ENCODE results near the gene TMIE. TPM values are rescaled to one million over a fixed set of nuclear protein-coding genes. Genes with fewer than 3 reads are reported as not detected.

TMIE gene
- total and polyA plus RNA-seq, 2 of the 8 experiments (the other 6 are each of a cell fraction or from before 2014, with no cell fraction given) = 0.45 to 0.67 TPM

- Histone ChIP-seq H3K18ac (ENCODE audit: extremely low read depth, low read length) (no peak overlapping the region), H4K8ac (ENCODE audit: extremely low read depth, insufficient read depth, low read length) (no peak overlapping the region), H4K91ac (replicated peaks; ENCODE audit: insufficient read length, low read length) (no peak overlapping the region), H3K27me3 (replicated peaks in 1 of 4; ENCODE audit: control insufficient read depth in 3 of 4, extremely low read depth in 1 of 4, insufficient read depth in 3 of 4, low read length in 3 of 4) (no peaks in the 10 kb centered on the region), H4K20me1 (replicated peaks in 1 of 2; ENCODE audit: control insufficient read depth in 1 of 2, insufficient read depth in 2 of 2, low read length in 2 of 2) (no peaks in the 10 kb centered on the region), H2BK5ac (ENCODE audit: low read depth, low read length) (no peak overlapping the region), H3K27ac (ENCODE audit: low read depth, low read length) (no peak overlapping the region), H2AFZ (ENCODE audit: low read length) (no peak overlapping the region), H3K4me2 (ENCODE audit: insufficient read depth in 1 of 2, low read depth in 2 of 2, low read length in 2 of 2) (no peak overlapping the region), H3K56ac (replicated peaks; ENCODE audit: insufficient read length, low read depth, low read length) (no peak overlapping the region), H3K4ac (replicated peaks; ENCODE audit: insufficient read length, low read depth, low read length) (no peak overlapping the region), H3K4me1 (replicated peaks in 1 of 4; ENCODE audit: control insufficient read depth in 3 of 4, insufficient read depth in 4 of 4, low read length in 3 of 4) (peaks cover 0 to 4% (median 0%) of the 10 kb centered on the region in 4 experiments; a peak in 2 of 7 replicates), H3K4me3 (ENCODE audit: extremely low read depth in 1 of 4, insufficient read depth in 2 of 4, low read depth in 3 of 4, low read length in 4 of 4) (no peak overlapping the region), H3K14ac (ENCODE audit: insufficient read length) (no peak overlapping the region), H2BK120ac (replicated peaks; ENCODE audit: low read depth, low read length) (no peak overlapping the region), H3K79me1 (ENCODE audit: low read depth, low read length) (no peaks in the 10 kb centered on the region), H3K9ac (replicated peaks in 1 of 4; ENCODE audit: extremely low read depth in 1 of 4, low read depth in 3 of 4, low read length in 3 of 4) (no peak overlapping the region), H2BK12ac (ENCODE audit: low read depth, low read length) (no peak overlapping the region), H3K23ac (ENCODE audit: insufficient read length) (no peak overlapping the region), H2BK20ac (ENCODE audit: low read length) (no peak overlapping the region), H4K5ac (ENCODE audit: insufficient read length, low read depth, low read length) (no peak overlapping the region), H3K79me2 (ENCODE audit: control insufficient read depth in 1 of 2, insufficient read depth in 2 of 2, low read length in 2 of 2) (no peaks in the 10 kb centered on the region), H3K36me3 (ENCODE audit: control insufficient read depth in 2 of 4, insufficient read depth in 4 of 4, low read length in 3 of 4) (no peaks in the 10 kb centered on the region), H2BK15ac (ENCODE audit: low read length) (no peak overlapping the region), H3K23me2 (ENCODE audit: low read depth, low read length) (no peaks in the 10 kb centered on the region), H3K9me3 (ENCODE audit: insufficient read depth in 2 of 2, low read depth in 1 of 2, low read length in 1 of 2) (no peaks in the 10 kb centered on the region; a peak in 1 of 4 replicates), H2AK5ac (ENCODE audit: low read depth, low read length) (no peak overlapping the region)
- DNase-seq (ENCODE audit: low read depth in 1 of 2, low spot score in 2 of 2) = no peak
- TF ChIP-seq SP4 (IDR thresholded peaks at IDR 0.05; ENCODE audit: low read length) (no peak), SUZ12 (IDR thresholded peaks at IDR 0.05; ENCODE audit: low read length) (no peak), TAF7 (optimal IDR thresholded peaks at IDR 0.05; ENCODE audit: borderline replicate concordance, low read depth, low read length) (no peak), YY1 (IDR thresholded peaks at IDR 0.05; ENCODE audit: low read depth, low read length) (no peak)
- FAIRE-seq = no peak
- POLR2A ChIA-PET (ENCODE audit: partially characterized antibody) = no interaction called here
- WGBS, 2 experiments (ENCODE audit: extremely low coverage in 1 of 2, insufficient coverage in 1 of 2, insufficient read length in 1 of 2, insufficient replicate concordance in 2 of 2, low coverage in 1 of 2, low lambda C conversion rate in 2 of 2, missing lambda C conversion rate in 1 of 2) = 93% methylated on average over 6 of the region's 6 CpGs; no CpG with 5 or more reads in 1 of the 2 experiments
- CTCF ChIA-PET (ENCODE audit: partially characterized antibody) = interaction anchor here (1.2 to 1.5 kb wide), 3 partner anchors 14 to 94 kb away, joined by 3 to 4 read pairs (median 4); no protein-coding TSS in a partner anchor
These were observed 54.5 kb downstream of the TMIE start for GRCh38 chr3:46755646-46756045.
